Fibroblast of lung (primary cell): ENCODE measurements around the gene TTC22.

ENCODE experiments used
- CTCF ChIP-seq, 2 donors: IDR thresholded peaks in 1 of 2; conservative IDR thresholded peaks in 1 of 2; 1 replicate in 1 of 2; 2 replicates in 1 of 2; pipeline ENCODE4 v1.5.1; 2011 to 2012; ENCODE audit warnings: low read length in 2 of 2, control low read depth in 1 of 2, inconsistent platforms in 1 of 2, low read depth in 1 of 2, mild to moderate bottlenecking in 1 of 2
- EZH2 ChIP-seq: IDR thresholded peaks from 2 replicates; pipeline ENCODE4 v1.5.1; 2012; ENCODE audit warnings: low read length, control low read depth, mild to moderate bottlenecking; ENCODE audit errors: missing control alignments

- TF ChIP-seq CTCF (conservative IDR thresholded peaks at IDR 0.05 in 1 of 2, IDR thresholded peaks at IDR 0.05 in 1 of 2; ENCODE audit: low read depth in 1 of 2, low read length in 2 of 2) (no peak), EZH2 (no peak)
Measured at GRCh38 chr1:54850069-54850730, 49.1 kb upstream of the TTC22 start.
